Measurements from ENCODE around the gene LNX1. TPM values are rescaled to one million over a fixed set of nuclear protein-coding genes. Genes with fewer than 3 reads are reported as not detected.

The LNX1 gene
- total RNA-seq, 1 donor from 2014 or later, result 0.10 TPM

DNA sequence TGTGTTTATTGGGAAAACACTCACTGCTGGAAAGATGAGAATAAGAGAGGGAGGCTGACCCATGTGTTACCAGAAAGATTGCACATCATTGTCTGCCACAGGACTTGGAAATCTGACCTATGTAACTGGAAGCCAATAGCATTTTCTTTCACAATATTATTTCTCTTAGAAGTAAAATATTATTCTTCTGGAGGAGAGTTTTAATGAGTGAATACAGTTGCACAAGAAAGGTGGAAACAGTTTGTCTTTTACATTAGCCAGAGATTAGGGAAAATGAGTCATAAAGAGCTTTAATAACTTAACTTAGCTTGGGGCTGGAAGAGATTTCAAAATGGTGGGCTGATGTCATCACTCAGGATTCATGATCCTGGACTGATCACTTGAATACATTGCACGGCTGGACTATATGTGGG is 31.5 kb upstream of the LNX1 start:
- no peaks in the 10 kb centered on the region for H3K9me3 Mint-ChIP-seq (ENCODE audit: unreplicated experiment)
- TF ChIP-seq, protein P1, sequence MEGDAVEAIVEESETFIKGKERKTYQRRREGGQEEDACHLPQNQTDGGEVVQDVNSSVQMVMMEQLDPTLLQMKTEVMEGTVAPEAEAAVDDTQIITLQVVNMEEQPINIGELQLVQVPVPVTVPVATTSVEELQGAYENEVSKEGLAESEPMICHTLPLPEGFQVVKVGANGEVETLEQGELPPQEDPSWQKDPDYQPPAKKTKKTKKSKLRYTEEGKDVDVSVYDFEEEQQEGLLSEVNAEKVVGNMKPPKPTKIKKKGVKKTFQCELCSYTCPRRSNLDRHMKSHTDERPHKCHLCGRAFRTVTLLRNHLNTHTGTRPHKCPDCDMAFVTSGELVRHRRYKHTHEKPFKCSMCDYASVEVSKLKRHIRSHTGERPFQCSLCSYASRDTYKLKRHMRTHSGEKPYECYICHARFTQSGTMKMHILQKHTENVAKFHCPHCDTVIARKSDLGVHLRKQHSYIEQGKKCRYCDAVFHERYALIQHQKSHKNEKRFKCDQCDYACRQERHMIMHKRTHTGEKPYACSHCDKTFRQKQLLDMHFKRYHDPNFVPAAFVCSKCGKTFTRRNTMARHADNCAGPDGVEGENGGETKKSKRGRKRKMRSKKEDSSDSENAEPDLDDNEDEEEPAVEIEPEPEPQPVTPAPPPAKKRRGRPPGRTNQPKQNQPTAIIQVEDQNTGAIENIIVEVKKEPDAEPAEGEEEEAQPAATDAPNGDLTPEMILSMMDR (IDR thresholded peaks at IDR 0.05; ENCODE audit: partially characterized antibody, unreplicated experiment), result no peak
- peaks cover under 1% of the 10 kb centered on the region for H3K27me3 Mint-ChIP-seq (ENCODE audit: unreplicated experiment)
- no peak for DNase-seq
- H3K36me3 Mint-ChIP-seq (ENCODE audit: unreplicated experiment), result no peaks in the 10 kb centered on the region
- H3K4me1 Mint-ChIP-seq (ENCODE audit: low read depth, unreplicated experiment), result no peaks in the 10 kb centered on the region
- no peak overlapping the region for H3K4me3 Mint-ChIP-seq (ENCODE audit: unreplicated experiment)
- no peak overlapping the region for H3K27ac Mint-ChIP-seq (ENCODE audit: unreplicated experiment)

DNA sequence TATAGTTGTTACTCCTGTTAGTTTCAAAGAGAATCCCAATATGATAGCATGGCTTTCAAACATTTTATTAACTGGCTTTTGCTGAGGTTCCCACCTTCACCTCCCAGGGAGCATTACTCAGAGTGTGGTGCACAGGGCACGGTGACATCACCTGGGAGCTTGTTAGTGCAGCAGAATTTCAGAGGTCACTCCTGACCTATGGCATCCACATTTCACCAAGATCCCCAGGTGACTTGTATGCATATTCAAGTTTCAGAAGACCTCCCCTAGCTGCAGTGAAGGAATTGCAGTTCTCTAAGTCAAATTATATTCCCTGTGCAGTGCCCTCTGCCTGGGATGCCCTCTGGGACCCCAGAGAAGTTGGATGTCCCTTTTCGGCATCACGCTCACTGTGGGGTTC is 29.7 kb upstream of the LNX1 start:
- no peaks in the 10 kb centered on the region for H3K9me3 Mint-ChIP-seq (ENCODE audit: unreplicated experiment)

DNA sequence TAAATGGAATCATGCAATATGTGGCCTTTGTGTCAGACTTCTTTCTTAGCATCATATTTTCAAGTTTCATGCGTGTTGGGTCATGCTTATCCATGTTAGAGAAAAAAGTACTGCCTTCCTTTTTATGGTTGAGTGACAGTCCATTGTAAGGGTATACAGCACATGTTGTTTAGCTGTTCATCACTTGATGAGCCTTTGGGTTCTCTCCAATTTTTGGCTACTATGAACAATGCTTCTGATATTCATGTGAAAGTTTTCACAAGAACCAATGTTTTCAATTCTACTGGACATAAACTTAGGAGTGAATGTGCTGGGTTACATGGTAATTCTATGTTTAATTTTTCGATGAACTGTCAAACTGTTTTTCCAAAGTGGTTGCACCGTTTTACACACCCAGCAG is 28.1 kb upstream of the LNX1 start:
- Mint-ChIP-seq H3K27me3 (ENCODE audit: unreplicated experiment) (no peaks in the 10 kb centered on the region), H3K9me3 (ENCODE audit: unreplicated experiment) (no peaks in the 10 kb centered on the region), H3K4me3 (ENCODE audit: unreplicated experiment) (no peak overlapping the region), H3K4me1 (ENCODE audit: low read depth, unreplicated experiment) (peaks cover 5% of the 10 kb centered on the region), H3K36me3 (ENCODE audit: unreplicated experiment) (no peaks in the 10 kb centered on the region), H3K27ac (ENCODE audit: unreplicated experiment) (no peak overlapping the region)
- TF ChIP-seq, protein P1 (IDR thresholded peaks at IDR 0.05; ENCODE audit: partially characterized antibody, unreplicated experiment), result no peak
- no peak for DNase-seq

More for the DNA sequence above, 29.7 kb upstream of the LNX1 start:
- no peak for DNase-seq
- TF ChIP-seq, protein P1 (IDR thresholded peaks at IDR 0.05; ENCODE audit: partially characterized antibody, unreplicated experiment), result no peak
- H3K4me1 Mint-ChIP-seq (ENCODE audit: low read depth, unreplicated experiment), result peaks cover 4% of the 10 kb centered on the region
- no peak overlapping the region for H3K27ac Mint-ChIP-seq (ENCODE audit: unreplicated experiment)
- no peaks in the 10 kb centered on the region for H3K27me3 Mint-ChIP-seq (ENCODE audit: unreplicated experiment)
- H3K4me3 Mint-ChIP-seq (ENCODE audit: unreplicated experiment), result no peak overlapping the region
- no peaks in the 10 kb centered on the region for H3K36me3 Mint-ChIP-seq (ENCODE audit: unreplicated experiment)

DNA sequence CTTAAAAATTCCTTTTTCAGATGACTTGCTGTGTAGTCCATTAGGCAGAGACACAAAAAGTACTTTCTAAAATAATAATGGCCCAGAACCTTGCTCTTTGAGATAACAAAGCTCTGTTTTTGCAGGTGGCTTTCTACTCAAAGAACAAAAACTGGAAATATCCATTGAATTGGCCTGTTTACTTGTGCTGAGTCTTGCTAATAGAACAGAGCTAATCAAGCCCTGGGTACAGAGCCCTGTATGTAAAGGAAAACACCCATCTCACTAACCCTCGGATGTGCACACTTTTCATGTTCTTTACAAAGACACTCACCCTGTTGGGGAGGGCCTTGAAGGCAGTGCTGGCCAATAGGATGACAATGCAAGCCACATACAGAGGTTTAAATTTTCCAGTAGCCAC is 27.0 kb upstream of the LNX1 start:
- Mint-ChIP-seq H3K27ac (ENCODE audit: unreplicated experiment) (no peak overlapping the region), H3K36me3 (ENCODE audit: unreplicated experiment) (peaks cover 5% of the 10 kb centered on the region), H3K9me3 (ENCODE audit: unreplicated experiment) (peaks cover 1% of the 10 kb centered on the region), H3K4me1 (ENCODE audit: low read depth, unreplicated experiment) (peaks cover 5% of the 10 kb centered on the region), H3K4me3 (ENCODE audit: unreplicated experiment) (no peak overlapping the region), H3K27me3 (ENCODE audit: unreplicated experiment) (no peaks in the 10 kb centered on the region)
- TF ChIP-seq, protein P1 (IDR thresholded peaks at IDR 0.05; ENCODE audit: partially characterized antibody, unreplicated experiment), result no peak
- DNase-seq, result no peak

DNA sequence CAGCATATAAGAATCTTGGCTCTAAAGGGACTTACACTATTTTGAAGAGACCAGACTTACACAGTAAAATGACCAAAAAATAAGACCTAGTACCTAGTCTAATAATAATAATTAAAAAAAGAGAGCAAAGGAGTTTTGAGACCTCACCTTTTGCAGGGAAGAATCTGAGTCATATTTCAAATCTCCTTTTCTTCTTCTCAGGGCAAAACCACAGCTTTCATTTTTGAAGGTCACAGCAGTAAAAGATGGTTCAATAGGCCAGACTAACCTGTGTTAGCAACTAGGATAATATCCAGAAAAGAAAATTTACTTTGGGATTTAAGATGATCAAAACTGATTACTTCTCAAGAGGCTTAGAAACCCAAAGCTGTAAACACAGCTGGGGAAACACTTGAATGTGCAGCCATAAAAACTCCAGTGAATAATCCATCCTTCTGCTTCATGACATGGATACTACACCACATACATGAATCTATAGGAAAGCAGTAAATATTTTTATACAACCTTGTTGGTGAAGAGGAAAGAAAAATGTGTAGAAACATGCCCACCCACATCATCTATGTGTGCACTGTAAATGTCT is 25.9 kb upstream of the LNX1 start:
- H3K4me3 Mint-ChIP-seq (ENCODE audit: unreplicated experiment), result no peak overlapping the region
- H3K4me1 Mint-ChIP-seq (ENCODE audit: low read depth, unreplicated experiment), result peaks cover 5% of the 10 kb centered on the region
- H3K36me3 Mint-ChIP-seq (ENCODE audit: unreplicated experiment), result peaks cover 5% of the 10 kb centered on the region
- TF ChIP-seq, protein P1 (IDR thresholded peaks at IDR 0.05; ENCODE audit: partially characterized antibody, unreplicated experiment), result no peak
- H3K27me3 Mint-ChIP-seq (ENCODE audit: unreplicated experiment), result no peaks in the 10 kb centered on the region
- no peak overlapping the region for H3K27ac Mint-ChIP-seq (ENCODE audit: unreplicated experiment)
- DNase-seq, result no peak
- peaks cover 2% of the 10 kb centered on the region for H3K9me3 Mint-ChIP-seq (ENCODE audit: unreplicated experiment)
